Measurements from ENCODE around the gene KLC1. TPM values are rescaled to one million over a fixed set of nuclear protein-coding genes. Genes with fewer than 3 reads are reported as not detected.

The KLC1 gene
- total and polyA plus RNA-seq, 7 donors, result 86.4 to 256 (median 150) TPM

DNA sequence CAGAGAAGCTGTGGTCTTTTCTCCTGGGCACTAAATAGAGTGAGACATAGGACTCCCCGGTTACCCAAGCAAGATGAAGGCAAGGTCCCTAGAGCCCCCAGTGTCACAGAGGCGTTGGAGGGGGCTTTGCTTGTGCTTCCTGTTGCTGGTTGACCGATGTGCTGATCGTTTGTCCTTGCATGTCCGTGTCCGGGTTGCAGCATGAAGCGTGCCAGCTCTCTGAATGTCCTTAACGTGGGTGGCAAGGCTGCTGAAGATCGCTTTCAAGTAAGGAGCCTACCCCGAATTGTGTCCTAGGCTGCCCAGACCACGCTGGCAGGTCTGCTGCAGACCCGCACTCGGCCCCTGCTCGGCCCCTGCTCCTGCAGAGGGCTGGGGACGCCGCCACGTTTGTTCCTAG is 63.1 kb downstream of the KLC1 start:
- intact Hi-C loops (cut with DNase I), result no loop called here
- Histone ChIP-seq H3K27ac (no peak overlapping the region), H3K27me3 (ENCODE audit: insufficient read depth in 3 of 3, low read length in 2 of 3) (no peaks in the 10 kb centered on the region), H3K9me3 (no peaks in the 10 kb centered on the region), H3K4me3 (no peak overlapping the region), H3K36me3 (ENCODE audit: insufficient read depth in 1 of 2, low read depth in 1 of 2) (peaks cover 6 to 74% of the 10 kb centered on the region in 2 donors), H3K4me1 (peaks cover 30% of the 10 kb centered on the region)
- TF ChIP-seq, protein P1, sequence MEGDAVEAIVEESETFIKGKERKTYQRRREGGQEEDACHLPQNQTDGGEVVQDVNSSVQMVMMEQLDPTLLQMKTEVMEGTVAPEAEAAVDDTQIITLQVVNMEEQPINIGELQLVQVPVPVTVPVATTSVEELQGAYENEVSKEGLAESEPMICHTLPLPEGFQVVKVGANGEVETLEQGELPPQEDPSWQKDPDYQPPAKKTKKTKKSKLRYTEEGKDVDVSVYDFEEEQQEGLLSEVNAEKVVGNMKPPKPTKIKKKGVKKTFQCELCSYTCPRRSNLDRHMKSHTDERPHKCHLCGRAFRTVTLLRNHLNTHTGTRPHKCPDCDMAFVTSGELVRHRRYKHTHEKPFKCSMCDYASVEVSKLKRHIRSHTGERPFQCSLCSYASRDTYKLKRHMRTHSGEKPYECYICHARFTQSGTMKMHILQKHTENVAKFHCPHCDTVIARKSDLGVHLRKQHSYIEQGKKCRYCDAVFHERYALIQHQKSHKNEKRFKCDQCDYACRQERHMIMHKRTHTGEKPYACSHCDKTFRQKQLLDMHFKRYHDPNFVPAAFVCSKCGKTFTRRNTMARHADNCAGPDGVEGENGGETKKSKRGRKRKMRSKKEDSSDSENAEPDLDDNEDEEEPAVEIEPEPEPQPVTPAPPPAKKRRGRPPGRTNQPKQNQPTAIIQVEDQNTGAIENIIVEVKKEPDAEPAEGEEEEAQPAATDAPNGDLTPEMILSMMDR (IDR thresholded peaks at IDR 0.05), result no peak
- 57 to 73% (median 57%) methylated on average over 17 of the region's 17 CpGs for WGBS, 3 donors
- DNase-seq, result no peak
- ATAC-seq, result no peak

DNA sequence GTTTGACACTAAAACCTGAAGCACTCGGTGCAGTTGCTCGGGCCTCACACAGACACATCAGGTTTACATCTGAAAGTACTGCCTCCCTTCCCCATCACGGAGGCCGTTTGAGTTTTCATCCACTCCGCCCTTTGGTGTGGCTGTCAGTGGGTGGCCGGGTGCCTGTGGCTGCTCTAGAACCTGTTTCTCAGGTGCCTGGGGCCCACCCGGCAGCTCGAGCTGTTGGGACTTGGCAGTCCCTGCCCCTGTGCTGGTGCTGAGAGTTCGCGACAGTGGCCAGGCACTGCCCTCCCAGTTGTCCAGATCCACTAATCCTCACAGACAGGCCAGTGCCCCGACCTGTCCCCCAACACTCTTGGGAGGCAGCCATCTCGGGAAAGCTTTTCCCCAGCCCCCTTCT is 63.9 kb downstream of the KLC1 start:
- Histone ChIP-seq H3K4me1 (peaks cover 32% of the 10 kb centered on the region), H3K27ac (peak overlapping the region; percentile 50), H3K36me3 (ENCODE audit: insufficient read depth in 1 of 2, low read depth in 1 of 2) (peaks cover 5 to 72% of the 10 kb centered on the region in 2 donors), H3K9me3 (no peaks in the 10 kb centered on the region), H3K4me3 (no peak overlapping the region), H3K27me3 (ENCODE audit: insufficient read depth in 3 of 3, low read length in 2 of 3) (no peaks in the 10 kb centered on the region)
- ATAC-seq (peak in 3 of 4 donors; percentile 20 to 42 (median 23)), DNase-seq (no peak)
- TF ChIP-seq, protein P1 (IDR thresholded peaks at IDR 0.05), result no peak
- intact Hi-C loops (cut with DNase I), result no loop called here
- 35 to 56% (median 41%) methylated on average over 12 of the region's 12 CpGs for WGBS, 3 donors

DNA sequence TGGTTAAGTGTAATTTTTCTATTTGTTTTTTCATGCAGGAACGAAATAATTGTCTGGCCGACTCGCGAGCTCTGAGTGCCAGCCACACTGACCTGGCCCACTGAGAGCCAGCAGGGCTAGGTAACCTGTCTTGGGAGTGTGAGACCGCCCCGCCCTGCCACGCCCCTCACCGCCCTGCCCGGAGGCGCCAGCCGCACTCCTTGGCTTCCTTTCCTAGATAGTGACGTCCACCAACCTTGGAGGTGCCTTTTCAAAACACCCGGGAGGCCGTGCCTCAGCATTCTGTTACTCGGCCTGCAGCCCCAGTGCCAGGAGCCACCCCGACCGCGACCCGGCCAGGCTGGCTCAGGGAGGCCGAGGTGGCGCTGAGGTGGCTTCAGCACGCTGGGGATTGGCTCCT is 64.5 kb downstream of the KLC1 start:
- peak; percentile 23 to 67 (median 60) for ATAC-seq
- Histone ChIP-seq H3K27ac (no peak overlapping the region), H3K4me1 (peaks cover 32% of the 10 kb centered on the region), H3K36me3 (ENCODE audit: insufficient read depth in 1 of 2, low read depth in 1 of 2) (peaks cover 5 to 72% of the 10 kb centered on the region in 2 donors), H3K27me3 (ENCODE audit: insufficient read depth in 3 of 3, low read length in 2 of 3) (no peaks in the 10 kb centered on the region), H3K9me3 (no peaks in the 10 kb centered on the region), H3K4me3 (no peak overlapping the region)
- no peak for DNase-seq
- intact Hi-C loops (cut with DNase I), result no loop called here
- TF ChIP-seq, protein P1 (IDR thresholded peaks at IDR 0.05), result no peak
- 39 to 66% (median 44%) methylated on average over 22 of the region's 22 CpGs for WGBS, 3 donors

DNA sequence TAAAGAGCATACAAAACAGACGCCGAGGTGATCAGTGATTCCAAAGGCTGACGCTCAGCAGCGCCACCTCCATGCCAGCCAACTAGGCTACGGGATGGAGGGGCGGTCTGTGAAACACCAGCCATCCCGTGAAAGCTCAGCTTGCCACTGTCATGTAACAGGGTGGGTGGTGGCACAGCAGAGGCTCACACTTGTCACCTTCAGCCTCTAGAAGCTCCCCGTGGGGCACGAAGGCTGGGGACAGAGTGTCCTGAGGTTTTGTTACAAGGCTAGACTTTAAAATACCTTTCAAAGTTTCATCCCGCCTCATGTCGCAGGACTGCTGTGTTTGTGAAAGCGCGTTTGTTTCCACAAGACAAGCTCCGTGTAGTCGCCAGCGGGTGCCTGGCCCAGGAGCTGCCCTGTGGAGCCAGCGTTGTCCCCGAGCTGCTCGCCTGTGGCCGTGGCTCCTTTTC is 65.6 kb downstream of the KLC1 start:
- H3K4me1 ChIP-seq, result peaks cover 38% of the 10 kb centered on the region

More for the DNA sequence above, 65.6 kb downstream of the KLC1 start:
- no peak for DNase-seq
- Histone ChIP-seq H3K9me3 (no peaks in the 10 kb centered on the region), H3K27me3 (ENCODE audit: insufficient read depth in 3 of 3, low read length in 2 of 3) (no peaks in the 10 kb centered on the region), H3K36me3 (ENCODE audit: insufficient read depth in 1 of 2, low read depth in 1 of 2) (peaks cover 5 to 72% of the 10 kb centered on the region in 2 donors), H3K27ac (peak overlapping the region; percentile 9), H3K4me3 (no peak overlapping the region)
- ATAC-seq, result peak in 1 of 4 donors; percentile 5
- WGBS, 3 donors, result 80 to 94% (median 88%) methylated on average over 20 of the region's 20 CpGs
- TF ChIP-seq, protein P1 (IDR thresholded peaks at IDR 0.05), result no peak
- intact Hi-C loops (cut with DNase I), result loop anchor here in 1 of 2 donors (5.0 kb wide), 1 partner anchor 62 kb away; no protein-coding TSS in a partner anchor
